Sigmoid colon (tissue), 7 donors: ENCODE measurements around the gene TNNT2. TPM values are rescaled to one million over a fixed set of nuclear protein-coding genes. Genes with fewer than 3 reads are reported as not detected.

ENCODE experiments used
- DNase-seq: peaks from one replicate; pipeline ENCODE4 v3.0.0-alpha.2; 2019
- H3K27ac ChIP-seq, 4 donors: fragments of 200-600 bp; sonication (generic); one replicate each; pipeline ENCODE4 v1.5.1; 2016 to 2019; ENCODE audit warnings: mild to moderate bottlenecking in 1 of 4
- H3K27me3 ChIP-seq, 3 donors: fragments of 200-600 bp; sonication (generic); one replicate each; pipeline ENCODE4 v1.5.1; 2019; ENCODE audit warnings: mild to moderate bottlenecking in 1 of 3
- H3K36me3 ChIP-seq, 4 donors: fragments of 200-600 bp; sonication (generic); one replicate each; pipeline ENCODE4 v1.5.1; 2016 to 2019
- H3K4me1 ChIP-seq, 4 donors: fragments of 200-600 bp; sonication (generic); one replicate each; pipeline ENCODE4 v1.5.1; 2017 to 2019
- H3K4me3 ChIP-seq, 4 donors: fragments of 200-600 bp; sonication (generic); one replicate each; pipeline ENCODE4 v1.5.1; 2017 to 2019; ENCODE audit warnings: mild to moderate bottlenecking in 2 of 4, moderate library complexity in 1 of 4
- H3K9me3 ChIP-seq, 4 donors: fragments of 200-600 bp in 3 of 4; sonication (generic) in 3 of 4; one replicate each; pipeline versions ENCODE4 v1.5.1 to v1.6.1; 2013 to 2019
- CTCF ChIP-seq, 4 experiments: fragments of 450-650 bp in 3 of 4; fragments of 200-600 bp in 1 of 4; IDR thresholded peaks; one replicate each; pipeline ENCODE4 v1.5.1; 2016 to 2019; ENCODE audit warnings: antibody characterized with exemption in 4 of 4, mild to moderate bottlenecking in 3 of 4, moderate library complexity in 2 of 4
- EP300 ChIP-seq, 4 donors: sonication (generic); formaldehyde crosslinking; IDR thresholded peaks; one replicate each; pipeline ENCODE4 v1.6.1; 2017; ENCODE audit warnings: antibody characterized with exemption in 4 of 4
- POLR2A ChIP-seq, 2 donors: fragments of 450-650 bp; IDR thresholded peaks; one replicate each; pipeline ENCODE4 v1.6.1; 2016; ENCODE audit warnings: antibody characterized with exemption in 2 of 2, mild to moderate bottlenecking in 2 of 2, moderate library complexity in 2 of 2
- POLR2AphosphoS5 ChIP-seq, 4 donors: sonication (generic); formaldehyde crosslinking; IDR thresholded peaks; one replicate each; pipeline ENCODE4 v1.6.1; 2017; ENCODE audit warnings: antibody characterized with exemption in 4 of 4
- WGBS, 2 donors: extraction: QIAGEN DNeasy Blood & Tissue Kit; methylation state at CpG; one replicate each; pipeline ENCODE4 v1.1.7; 2013; 5-methylcytosine and 5-hydroxymethylcytosine counted together
- intact Hi-C: fragments of 100-400 bp; cut with DNase I; formaldehyde crosslinking; loops from one replicate; pipeline ENCODE4 v1.15.1; 2023
- polyA plus RNA-seq, 3 donors: library from polyadenylated mRNA; stranded (reverse); fragments of 200-250 nt; gene quantifications; one replicate each; pipeline ENCODE4 v1.2.3, GENCODE V29; 2013
- total RNA-seq, 4 donors: library from RNA; depleted of rRNA; stranded (reverse); fragments of >200 nt; gene quantifications; one replicate each; pipeline ENCODE4 v1.1.0, GENCODE V29; 2016
- donor health status: healthy with polysubstance abuse.
- donor health status: Bipolar disorder and iron deficiency.
- donor health status: healthy.

The TNNT2 gene
- total and polyA plus RNA-seq, 7 donors, result 0.81 to 34.9 (median 3.9) TPM; not detected in 3

- H3K4me3 ChIP-seq, result no peak overlapping the region
- no peaks in the 10 kb centered on the region for H3K36me3 ChIP-seq
- WGBS, 2 donors, result 93% methylated on average over 8 of the region's 8 CpGs
- H3K27me3 ChIP-seq, result no peaks in the 10 kb centered on the region
- no peak for DNase-seq
- TF ChIP-seq POLR2A (IDR thresholded peaks at IDR 0.05) (no peak), POLR2AphosphoS5 (IDR thresholded peaks at IDR 0.05) (no peak), CTCF (IDR thresholded peaks at IDR 0.05) (no peak), EP300 (IDR thresholded peaks at IDR 0.05) (no peak)
- intact Hi-C loops, result no loop called here
- H3K27ac ChIP-seq, result no peak overlapping the region
- H3K9me3 ChIP-seq, result no peaks in the 10 kb centered on the region
- peaks cover 0 to 4% (median 0%) of the 10 kb centered on the region in 4 donors for H3K4me1 ChIP-seq
These were observed 51.8 kb downstream of the TNNT2 start for GRCh38 chr1:201325678-201326060.

- WGBS, 2 donors, result 78 to 81% methylated on average over 16 of the region's 16 CpGs
- intact Hi-C loops, result no loop called here
These were observed 52.4 kb downstream of the TNNT2 start for GRCh38 chr1:201324821-201325677.

GRCh38 chr1:201324306-201324705 lies 53.2 kb downstream of the TNNT2 start:
- H3K27me3 ChIP-seq, result no peaks in the 10 kb centered on the region
- no peak for DNase-seq
- 96% methylated on average over 4 of the region's 4 CpGs for WGBS, 2 donors
- H3K4me1 ChIP-seq, result peaks cover 0 to 2% (median 0%) of the 10 kb centered on the region in 4 donors
- intact Hi-C loops, result no loop called here
- no peak overlapping the region for H3K4me3 ChIP-seq
- H3K27ac ChIP-seq, result no peak overlapping the region
- no peaks in the 10 kb centered on the region for H3K9me3 ChIP-seq
- H3K36me3 ChIP-seq, result no peaks in the 10 kb centered on the region
- TF ChIP-seq EP300 (IDR thresholded peaks at IDR 0.05) (no peak), POLR2A (IDR thresholded peaks at IDR 0.05) (no peak), CTCF (IDR thresholded peaks at IDR 0.05) (no peak), POLR2AphosphoS5 (IDR thresholded peaks at IDR 0.05) (no peak)

More at GRCh38 chr1:201324821-201325677, 52.4 kb downstream of the TNNT2 start:
- TF ChIP-seq POLR2A (IDR thresholded peaks at IDR 0.05) (no peak), POLR2AphosphoS5 (IDR thresholded peaks at IDR 0.05) (no peak), EP300 (IDR thresholded peaks at IDR 0.05) (no peak), CTCF (IDR thresholded peaks at IDR 0.05) (no peak)
- Histone ChIP-seq H3K36me3 (no peaks in the 10 kb centered on the region), H3K27me3 (no peaks in the 10 kb centered on the region), H3K9me3 (no peaks in the 10 kb centered on the region), H3K4me1 (peaks cover 0 to 4% (median 0%) of the 10 kb centered on the region in 4 donors), H3K4me3 (no peak overlapping the region), H3K27ac (no peak overlapping the region)
- DNase-seq, result no peak

GRCh38 chr1:201322653-201323510 lies 54.6 kb downstream of the TNNT2 start:
- no peaks in the 10 kb centered on the region for H3K4me1 ChIP-seq
- H3K36me3 ChIP-seq, result no peaks in the 10 kb centered on the region
- TF ChIP-seq POLR2A (IDR thresholded peaks at IDR 0.05) (no peak), CTCF (IDR thresholded peaks at IDR 0.05) (no peak), POLR2AphosphoS5 (IDR thresholded peaks at IDR 0.05) (no peak), EP300 (IDR thresholded peaks at IDR 0.05) (no peak)
- 88 to 92% methylated on average over 12 of the region's 12 CpGs for WGBS, 2 donors
- DNase-seq, result no peak
- H3K27ac ChIP-seq, result no peak overlapping the region
- intact Hi-C loops, result no loop called here
- no peak overlapping the region for H3K4me3 ChIP-seq
- no peaks in the 10 kb centered on the region for H3K27me3 ChIP-seq
- H3K9me3 ChIP-seq, result no peaks in the 10 kb centered on the region
